GM15510 (cell line): ENCODE data around the gene MPC1.

Source experiments
- POLR2A ChIP-seq: IDR thresholded peaks from 3 replicates; pipeline ENCODE4 v1.6.1; 2011; ENCODE audit warnings: borderline replicate concordance; ENCODE audit not compliant: insufficient read length; ENCODE audit errors: extremely low read depth

The MPC1 gene

DNA sequence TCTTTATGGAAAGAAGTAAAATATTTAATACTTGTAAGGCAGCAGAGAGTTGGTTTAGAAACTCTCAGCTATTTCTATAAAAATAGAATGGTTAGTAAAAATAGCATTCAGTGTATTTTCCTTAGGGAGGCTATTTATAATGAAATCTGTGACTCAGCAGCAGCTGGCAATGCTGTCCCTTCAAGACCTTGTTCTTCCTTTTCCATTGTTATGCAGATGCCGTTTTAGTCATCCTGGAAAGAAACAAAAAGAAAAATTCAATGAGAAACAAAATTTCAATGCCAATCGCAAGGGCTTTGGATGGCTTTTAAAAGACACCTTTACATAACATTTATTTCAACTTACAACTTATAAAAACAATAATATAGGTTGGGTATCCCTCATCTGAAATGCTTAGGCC is 17.5 kb downstream of the MPC1 start:
- TF ChIP-seq POLR2A: no peak

- TF ChIP-seq POLR2A: no peak
These were observed 18.3 kb downstream of the MPC1 start for GRCh38 chr6:166364456-166364855.

- no peak for TF ChIP-seq POLR2A
These were observed 21.7 kb downstream of the MPC1 start for GRCh38 chr6:166361077-166361429.

GRCh38 chr6:166360243-166361076 is 22.3 kb downstream of the MPC1 start:
- no peak for TF ChIP-seq POLR2A

GRCh38 chr6:166355552-166355951 is 27.2 kb downstream of the MPC1 start:
- no peak for TF ChIP-seq POLR2A

DNA sequence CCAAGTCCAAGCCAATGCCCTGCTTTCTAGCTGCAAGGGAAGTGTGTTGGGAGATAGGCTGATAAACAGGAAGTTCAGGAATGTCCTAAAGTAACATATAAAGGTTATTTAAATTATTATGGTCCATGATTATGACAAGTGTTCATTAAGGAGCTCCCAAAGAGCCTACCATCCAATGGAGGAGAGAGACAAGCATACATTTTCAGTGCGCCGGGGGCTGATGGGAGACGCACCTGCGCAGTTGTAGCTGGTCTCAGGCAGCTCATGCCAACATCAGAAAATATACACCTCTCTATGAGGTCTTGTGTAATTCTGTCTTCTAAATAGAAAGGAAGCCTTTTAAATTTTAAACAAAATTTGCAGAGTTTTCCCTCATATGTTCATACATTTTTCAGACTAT is 27.8 kb downstream of the MPC1 start:
- no peak for TF ChIP-seq POLR2A

DNA sequence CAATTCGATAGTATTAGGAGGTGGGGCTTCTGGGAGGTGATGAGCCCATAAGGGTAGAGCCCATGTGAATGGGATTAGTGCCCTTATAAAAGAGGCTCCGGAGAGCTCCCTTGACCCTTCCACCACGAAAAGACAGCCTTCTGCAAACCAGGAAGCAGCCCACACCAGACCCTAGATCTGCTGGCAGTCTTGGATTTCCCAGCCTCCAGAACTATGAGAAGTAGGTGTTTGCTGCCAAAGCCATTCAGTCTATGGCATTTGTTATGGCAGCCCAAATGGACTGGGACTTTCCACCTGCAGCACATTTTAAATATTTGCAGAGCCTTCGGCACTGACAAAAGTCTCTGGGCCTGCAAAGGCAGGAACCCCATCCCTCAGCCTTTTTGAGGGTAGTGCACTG is 28.6 kb downstream of the MPC1 start:
- no peak for TF ChIP-seq POLR2A

DNA sequence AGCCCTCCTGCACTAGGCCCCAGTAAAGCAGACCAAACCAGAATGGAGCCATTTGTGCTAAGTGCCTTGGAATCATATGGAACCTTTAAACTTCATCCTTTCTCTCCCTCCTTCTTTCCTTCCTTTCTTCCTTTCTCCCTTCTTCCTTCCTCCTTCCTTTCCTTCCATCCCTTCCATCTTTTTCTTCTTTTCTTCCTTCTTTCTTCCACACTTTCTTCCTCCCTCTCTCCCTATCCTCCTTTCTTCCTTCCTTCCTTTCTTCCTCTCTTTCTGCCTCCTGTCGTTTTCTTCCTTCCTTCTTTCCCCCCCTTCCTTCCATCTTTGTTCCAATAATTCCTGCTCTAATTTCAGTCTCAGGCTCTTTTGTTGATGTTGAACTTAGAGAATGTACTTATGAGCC is 29.2 kb downstream of the MPC1 start:
- TF ChIP-seq POLR2A: no peak

- TF ChIP-seq POLR2A: no peak
These were observed 29.8 kb downstream of the MPC1 start for GRCh38 chr6:166352923-166353322.

GRCh38 chr6:166351715-166352285 is 30.9 kb downstream of the MPC1 start:
- no peak for TF ChIP-seq POLR2A

DNA sequence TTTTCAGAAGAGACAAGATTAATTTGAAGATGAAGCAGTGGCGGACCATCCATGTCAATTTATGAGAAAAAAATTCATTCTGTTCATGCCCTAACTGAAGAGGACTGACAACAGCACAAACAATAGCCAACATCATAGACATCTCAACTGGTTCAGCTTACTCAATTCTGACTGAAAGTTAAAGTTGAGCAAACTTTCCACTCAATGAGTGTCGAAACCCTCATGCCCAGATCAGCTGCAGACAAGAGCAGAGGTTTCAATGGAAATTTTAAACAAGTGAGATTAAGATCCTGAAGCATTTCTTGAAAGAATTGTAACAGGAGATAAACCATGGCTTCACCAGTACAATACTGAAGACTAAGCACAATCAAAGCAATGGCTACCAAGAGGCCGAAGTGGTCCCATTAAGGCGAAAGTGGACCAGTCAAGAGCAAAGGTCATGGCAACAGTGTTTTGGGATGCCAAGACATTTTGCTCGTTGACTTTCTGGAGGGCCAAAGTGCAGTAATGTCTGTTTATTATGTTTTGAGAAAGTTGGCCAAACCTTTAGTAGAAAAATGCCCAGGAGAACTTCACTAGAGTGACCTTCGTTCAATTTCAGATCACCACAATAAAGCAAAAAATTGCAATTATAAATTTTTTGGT is 34.3 kb downstream of the MPC1 start:
- no peak for TF ChIP-seq POLR2A

GRCh38 chr6:166346965-166347364 is 35.8 kb downstream of the MPC1 start:
- no peak for TF ChIP-seq POLR2A

- TF ChIP-seq POLR2A: no peak
These were observed 36.3 kb downstream of the MPC1 start for GRCh38 chr6:166346449-166346848.

GRCh38 chr6:166344240-166344639 is 38.5 kb downstream of the MPC1 start:
- TF ChIP-seq POLR2A: no peak

DNA sequence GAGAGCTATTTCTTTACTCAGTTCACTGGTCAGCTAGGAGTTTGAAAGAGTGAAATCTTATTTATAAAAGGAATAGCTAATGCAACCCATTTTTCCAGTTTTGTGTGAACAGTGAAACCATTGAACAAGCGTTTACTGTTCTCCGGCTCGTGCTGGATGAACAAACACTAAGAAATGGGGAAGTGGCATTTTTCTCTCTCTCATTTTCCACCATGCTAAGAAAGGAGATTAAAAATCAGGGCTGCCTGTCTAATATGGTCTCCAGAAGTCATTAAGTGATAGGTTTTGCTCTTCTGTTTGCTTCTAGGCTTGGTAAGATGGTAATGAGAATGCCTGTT is 39.6 kb downstream of the MPC1 start:
- TF ChIP-seq POLR2A: no peak
